ENCODE results near the gene RPL15.

The RPL15 gene

DNA sequence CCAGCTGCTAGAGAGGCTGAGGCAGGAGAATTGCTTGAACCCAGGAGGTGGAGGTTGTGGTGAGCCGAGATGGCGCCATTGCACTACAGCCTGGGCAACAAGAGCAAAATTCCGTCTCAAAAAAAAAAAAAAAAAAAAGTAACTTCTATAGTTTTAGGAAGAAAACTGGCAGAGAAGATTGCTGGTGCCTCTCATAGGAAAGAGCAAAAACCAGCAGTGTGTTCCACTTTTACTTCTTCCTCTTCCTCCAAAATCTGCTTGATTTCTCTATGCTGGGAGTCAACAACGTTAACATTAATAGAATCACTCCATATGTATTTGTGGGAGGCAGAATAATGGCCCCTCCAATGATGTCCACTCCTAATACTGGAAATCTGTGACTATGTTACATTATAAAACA is 15.6 kb downstream of the RPL15 start:
- DNase-seq = no peak

GRCh38 chr3:23934253-23934652 is 17.3 kb downstream of the RPL15 start:
- DNase-seq = no peak

- no peak for DNase-seq
Measured at GRCh38 chr3:23937296-23937695, 20.4 kb downstream of the RPL15 start.

GRCh38 chr3:23938688-23939087 is 21.8 kb downstream of the RPL15 start:
- no peak for DNase-seq

DNA sequence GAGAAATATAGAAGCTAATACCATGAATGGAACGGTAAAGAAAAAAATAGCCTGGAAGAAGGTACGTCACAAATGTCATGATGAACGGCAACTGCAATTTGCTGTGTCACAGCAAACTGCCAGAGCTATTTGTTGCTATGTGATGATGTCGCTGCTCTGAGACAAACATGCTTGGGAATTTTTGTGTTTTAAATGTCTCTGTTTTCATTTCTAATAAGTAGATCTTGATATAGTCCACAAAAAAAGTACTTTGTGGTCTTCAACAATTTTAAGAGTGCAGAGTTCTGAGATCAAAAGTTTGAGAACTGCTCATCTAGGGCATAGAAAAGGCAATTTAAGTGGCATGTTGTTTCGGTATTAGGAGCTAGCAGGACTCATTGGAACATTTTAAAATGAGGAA is 23.8 kb downstream of the RPL15 start:
- DNase-seq = no peak

- no peak for DNase-seq
Measured at GRCh38 chr3:23941440-23941839, 24.5 kb downstream of the RPL15 start.

DNA sequence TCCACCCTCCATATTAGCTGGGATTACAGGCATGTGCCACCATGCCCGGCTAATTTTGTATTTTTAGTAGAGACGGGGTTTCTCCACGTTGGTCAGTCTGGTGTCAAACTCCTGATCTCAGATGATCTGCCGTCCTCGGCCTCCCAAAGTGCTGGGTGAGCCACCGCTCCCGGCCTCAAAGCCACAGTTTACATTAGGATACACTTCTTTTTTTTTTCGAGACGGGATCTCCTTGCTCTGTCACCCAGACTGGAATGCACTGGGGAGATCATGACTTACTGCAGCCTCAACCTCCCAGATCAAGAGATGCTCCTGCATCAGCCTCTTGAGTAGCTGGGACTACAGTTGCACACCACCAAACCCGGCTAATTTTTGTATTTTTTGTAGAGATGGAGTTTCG is 25.6 kb downstream of the RPL15 start:
- no peak for DNase-seq

DNA sequence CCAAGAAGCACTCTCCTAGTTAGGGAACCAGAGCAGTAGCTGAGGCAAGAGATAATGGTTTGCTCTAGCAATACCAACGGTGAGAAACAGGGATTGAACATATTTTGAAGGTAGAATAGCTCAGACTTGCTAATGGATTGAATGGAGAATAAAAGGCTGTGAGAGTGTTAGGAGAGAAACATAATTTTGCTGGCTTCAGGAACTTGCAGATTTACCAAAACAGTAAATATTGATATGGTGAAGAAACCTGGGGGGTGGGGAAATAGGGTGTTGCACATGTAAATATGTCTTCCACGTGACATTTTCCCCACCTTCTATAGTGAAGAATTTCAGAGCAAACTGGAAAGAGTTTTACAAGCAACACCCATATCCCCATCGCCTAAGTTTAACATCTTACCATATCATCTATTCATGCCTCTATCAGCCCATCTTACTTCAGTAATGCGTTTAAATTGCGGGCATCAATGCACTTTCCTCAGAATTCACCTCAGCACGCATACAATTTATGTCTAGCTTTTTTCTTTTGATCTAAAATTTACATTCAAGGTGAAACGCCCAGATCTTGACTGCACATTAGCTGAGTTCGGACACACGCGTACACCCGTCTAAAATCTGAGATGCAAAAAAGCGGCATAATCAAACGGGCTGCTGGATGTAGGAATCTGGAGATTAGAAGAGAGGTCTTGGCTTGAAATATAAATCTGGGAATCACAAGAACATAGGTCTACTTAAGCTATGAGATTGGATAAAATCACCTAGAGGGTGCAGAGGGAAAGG is 27.3 kb downstream of the RPL15 start:
- no peak for DNase-seq

- peak; percentile 84 for DNase-seq
Measured at GRCh38 chr3:23944861-23945662, 28.1 kb downstream of the RPL15 start, which contains the start of gene NR1D2. NR1D2 (plus strand) TSS chr3:23945286; CDS start chr3:23945579, 293 bp downstream.

GRCh38 chr3:23945663-23945912 is 28.7 kb downstream of the RPL15 start:
- no peak for DNase-seq

GRCh38 chr3:23945913-23946687 is 29.2 kb downstream of the RPL15 start:
- peak; percentile 99 for DNase-seq

GRCh38 chr3:23948761-23949160 is 31.8 kb downstream of the RPL15 start:
- no peak for DNase-seq

DNA sequence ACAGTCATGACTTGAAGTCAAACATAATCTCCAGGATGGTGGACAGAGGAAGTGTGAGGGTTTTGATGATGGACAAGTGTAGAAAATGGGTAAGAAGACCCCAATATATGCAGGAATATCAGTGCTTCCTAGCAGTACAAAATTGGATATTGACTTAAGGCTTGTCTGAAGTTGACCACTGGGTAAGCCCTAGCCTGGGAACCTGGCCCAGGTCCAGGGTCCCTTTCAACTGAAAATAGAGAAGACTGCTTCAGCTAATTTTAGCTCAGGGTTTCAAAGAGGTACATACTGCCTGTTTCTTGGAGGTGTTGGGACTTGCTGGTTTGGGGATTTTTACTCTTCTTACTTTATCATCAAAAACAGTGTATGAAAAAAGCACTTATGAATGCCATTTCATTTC is 32.9 kb downstream of the RPL15 start:
- no peak for DNase-seq

DNA sequence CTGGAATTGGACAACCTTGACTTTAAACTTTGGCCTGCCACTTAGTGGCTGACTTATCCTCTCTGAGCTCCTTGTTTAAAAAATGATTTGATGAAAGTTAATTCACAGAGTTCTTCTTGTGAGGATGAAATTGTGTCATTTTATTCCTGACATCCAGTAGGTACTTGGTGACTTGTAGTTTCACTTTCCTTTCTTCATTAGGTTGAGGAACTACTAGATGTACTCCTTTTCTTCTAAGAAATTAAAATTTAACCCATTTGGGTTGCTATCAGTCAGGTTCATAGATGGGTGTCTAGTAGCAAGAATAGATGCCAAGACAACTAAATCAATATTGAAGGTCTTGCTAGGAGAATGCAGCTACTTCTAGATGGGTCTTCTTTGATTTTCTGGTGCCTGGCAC is 33.4 kb downstream of the RPL15 start:
- DNase-seq = no peak

DNA sequence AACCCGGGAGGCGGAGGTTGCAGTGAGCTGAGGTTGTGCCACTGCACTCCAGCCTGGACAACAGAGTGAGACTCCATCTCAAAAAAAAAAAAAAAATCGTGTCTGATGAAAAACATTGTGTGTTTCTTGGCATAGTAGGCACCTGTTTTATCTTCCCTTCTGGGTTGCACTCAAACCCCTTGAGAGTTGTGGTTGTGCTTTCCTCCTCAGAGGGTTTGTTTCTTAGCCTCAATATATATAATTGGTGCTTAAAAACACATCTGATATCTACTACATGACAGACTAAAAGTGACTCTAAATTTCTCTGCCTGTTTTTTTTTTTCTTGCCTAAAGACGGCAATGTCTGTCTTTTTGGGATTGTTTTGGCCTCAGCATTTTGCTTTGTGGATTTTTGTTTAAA is 35.7 kb downstream of the RPL15 start:
- DNase-seq = no peak

- DNase-seq = no peak
Measured at GRCh38 chr3:23953523-23953922, 36.6 kb downstream of the RPL15 start.

DNA sequence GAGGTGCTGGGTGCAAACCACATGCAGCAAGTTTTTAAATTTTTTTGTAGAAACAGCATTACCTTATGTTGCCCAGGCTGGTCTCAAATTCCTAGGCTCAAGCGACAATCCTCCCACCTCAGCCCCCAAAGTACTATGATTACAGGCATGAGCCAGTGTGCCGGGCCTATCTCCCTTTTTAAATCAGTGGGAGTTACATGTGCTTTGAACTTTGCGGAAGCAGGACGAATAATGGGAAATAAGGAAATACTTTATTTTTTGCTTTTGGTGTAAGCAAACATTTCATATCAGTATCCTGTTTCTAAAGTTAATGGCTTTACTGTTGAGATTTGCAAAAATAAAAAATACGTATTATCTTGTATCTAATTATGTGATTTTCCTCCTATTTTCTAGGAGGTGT is 37.2 kb downstream of the RPL15 start:
- no peak for DNase-seq

GRCh38 chr3:23956701-23957100 is 39.8 kb downstream of the RPL15 start:
- DNase-seq = no peak

DNA sequence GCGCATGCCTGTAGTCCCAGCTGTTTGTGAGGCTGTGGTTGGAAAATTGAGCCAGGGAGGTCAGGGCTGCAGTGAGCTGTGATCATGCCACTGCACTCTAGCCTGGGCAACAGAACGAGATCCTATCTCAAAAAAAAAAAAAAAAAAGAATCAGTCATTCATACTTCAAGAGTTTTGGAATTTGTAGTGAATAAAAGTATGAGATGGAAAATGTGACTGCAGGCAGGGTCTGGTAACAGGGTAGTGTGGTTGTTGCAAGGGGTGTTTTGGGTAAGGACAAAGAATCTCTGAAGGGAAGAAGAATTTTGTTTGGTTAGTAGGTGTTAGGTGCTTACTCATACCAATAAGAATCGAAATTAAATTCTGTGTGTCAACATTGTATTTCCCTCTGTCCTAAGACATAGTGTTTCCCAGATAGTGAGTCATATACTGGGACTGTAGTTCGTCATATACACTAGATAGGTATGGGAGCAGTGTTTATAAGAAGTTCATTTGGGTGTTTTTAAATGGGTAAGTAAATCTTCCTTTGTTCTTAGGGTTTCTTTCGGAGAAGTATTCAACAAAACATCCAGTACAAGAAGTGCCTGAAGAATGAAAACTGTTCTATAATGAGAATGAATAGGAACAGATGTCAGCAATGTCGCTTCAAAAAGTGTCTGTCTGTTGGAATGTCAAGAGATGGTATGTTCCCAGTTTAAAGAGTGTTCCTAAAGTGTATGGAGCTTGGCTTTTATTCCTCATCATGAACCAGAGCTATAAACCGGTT is 42.4 kb downstream of the RPL15 start:
- no peak for DNase-seq

- DNase-seq = no peak
Measured at GRCh38 chr3:23960649-23961048, 43.7 kb downstream of the RPL15 start.

DNA sequence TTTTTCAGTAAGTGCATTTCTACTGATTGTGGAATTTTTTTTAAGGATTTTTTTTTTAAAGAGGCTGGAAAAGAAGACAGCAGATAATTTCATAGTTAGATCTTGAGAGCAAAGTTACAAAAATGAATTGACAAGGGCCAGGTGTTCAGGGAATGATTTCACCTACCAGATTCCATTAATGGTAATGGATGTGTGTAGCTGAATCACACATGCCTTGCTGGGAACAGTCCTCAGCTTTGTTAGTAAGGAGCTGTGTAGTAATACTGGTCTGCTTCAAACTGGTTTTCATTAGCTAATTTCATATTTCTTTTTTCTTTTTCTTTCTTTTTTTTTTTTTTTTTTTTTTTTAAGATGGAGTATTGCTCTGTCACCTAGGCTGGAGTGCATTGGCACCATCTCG is 44.1 kb downstream of the RPL15 start:
- no peak for DNase-seq

DNA sequence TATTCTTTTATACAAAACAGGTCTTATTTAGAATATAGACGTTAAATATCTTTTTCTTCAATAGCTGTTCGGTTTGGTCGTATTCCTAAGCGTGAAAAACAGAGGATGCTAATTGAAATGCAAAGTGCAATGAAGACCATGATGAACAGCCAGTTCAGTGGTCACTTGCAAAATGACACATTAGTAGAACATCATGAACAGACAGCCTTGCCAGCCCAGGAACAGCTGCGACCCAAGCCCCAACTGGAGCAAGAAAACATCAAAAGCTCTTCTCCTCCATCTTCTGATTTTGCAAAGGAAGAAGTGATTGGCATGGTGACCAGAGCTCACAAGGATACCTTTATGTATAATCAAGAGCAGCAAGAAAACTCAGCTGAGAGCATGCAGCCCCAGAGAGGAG is 45.0 kb downstream of the RPL15 start:
- DNase-seq = no peak

All from activated gamma-delta T cell (primary cell).